Hepatocyte (in vitro differentiated cells): ENCODE measurements around the gene CRMP1. TPM values are rescaled to one million over a fixed set of nuclear protein-coding genes. Genes with fewer than 3 reads are reported as not detected.
"Not testable (repeated sequence)": the region's sequence is repeated elsewhere in the genome, so short reads cannot be mapped to it uniquely, and the experiment has no call there.

Experiments
- DNase-seq: peaks from one replicate; pipeline ENCODE4 v3.0.0-alpha.2; 2016; ENCODE audit warnings: low spot score
- H2AFZ ChIP-seq: fragments of 200-600 bp; sonication (generic); 2 replicates; pipeline ENCODE4 v1.6.0; 2016; ENCODE audit warnings: antibody characterized with exemption, mild to moderate bottlenecking
- H3K27ac ChIP-seq: fragments of 200-600 bp; sonication (generic); 2 replicates; pipeline ENCODE4 v1.5.1; 2016; ENCODE audit warnings: mild to moderate bottlenecking
- H3K27me3 ChIP-seq: fragments of 200-600 bp; sonication (generic); 2 replicates; pipeline ENCODE4 v1.6.1; 2016
- H3K36me3 ChIP-seq: fragments of 200-600 bp; sonication (generic); replicated peaks from 2 replicates; pipeline ENCODE4 v1.5.1; 2016; ENCODE audit warnings: low read depth; ENCODE audit not compliant: insufficient read depth
- H3K4me1 ChIP-seq: fragments of 200-600 bp; sonication (generic); 2 replicates; pipeline ENCODE4 v1.5.1; 2016; ENCODE audit warnings: mild to moderate bottlenecking, moderate library complexity; ENCODE audit not compliant: insufficient read depth
- H3K4me2 ChIP-seq: fragments of 200-600 bp; sonication (generic); 2 replicates; pipeline ENCODE4 v1.6.0; 2016
- H3K4me3 ChIP-seq: fragments of 200-600 bp; sonication (generic); 2 replicates; pipeline ENCODE4 v1.5.1; 2016; ENCODE audit warnings: mild to moderate bottlenecking
- H3K79me2 ChIP-seq: fragments of 200-600 bp; sonication (generic); 2 replicates; pipeline ENCODE4 v1.6.0; 2017; ENCODE audit warnings: mild to moderate bottlenecking
- H3K9me2 ChIP-seq: fragments of 200-600 bp; sonication (generic); replicated peaks from 2 replicates; pipeline ENCODE4 v1.6.0; 2017; ENCODE audit warnings: mild to moderate bottlenecking; ENCODE audit not compliant: insufficient read depth
- H3K9me3 ChIP-seq: fragments of 200-600 bp; sonication (generic); 2 replicates; pipeline ENCODE4 v1.5.1; 2016; ENCODE audit warnings: low read depth, mild to moderate bottlenecking
- H4K20me1 ChIP-seq: fragments of 200-600 bp; sonication (generic); 2 replicates; pipeline ENCODE4 v1.6.0; 2016; ENCODE audit warnings: mild to moderate bottlenecking; ENCODE audit not compliant: insufficient read depth, poor library complexity, severe bottlenecking
- EZH2 ChIP-seq: fragments of 200-600 bp; sonication (generic); IDR thresholded peaks from 2 replicates; pipeline ENCODE4 v1.6.1; 2016; ENCODE audit warnings: antibody characterized with exemption, mild to moderate bottlenecking, borderline replicate concordance
- EZH2phosphoT487 ChIP-seq: fragments of 200-600 bp; sonication (generic); IDR thresholded peaks from one replicate; pipeline ENCODE4 v1.6.1; 2018; ENCODE audit warnings: antibody characterized with exemption, mild to moderate bottlenecking, low read depth, moderate library complexity; ENCODE audit not compliant: unreplicated experiment, severe bottlenecking
- WGBS: methylation state at CpG from one replicate; pipeline ENCODE4 v1.1.6; 2016; ENCODE audit warnings: low lambda C conversion rate; ENCODE audit errors: missing lambda C conversion rate; 5-methylcytosine and 5-hydroxymethylcytosine counted together
- polyA plus RNA-seq: library from polyadenylated mRNA; unstranded; fragments of >200 nt; fragmentation: Nextera tagmentation; extraction: Ambion mirVana; gene quantifications from 2 replicates; pipeline ENCODE4 v1.2.1, GENCODE V29; 2016
- total RNA-seq: library from RNA; depleted of rRNA; stranded (reverse); fragments of >200 nt; gene quantifications from 2 replicates; pipeline ENCODE4 v1.2.3, GENCODE V29; 2014
- TF ChIP-seq, protein P1 (sequence below): fragments of 200-600 bp; sonication (generic); IDR thresholded peaks from 2 replicates; pipeline ENCODE4 v1.5.1; 2016; ENCODE audit warnings: antibody characterized with exemption, mild to moderate bottlenecking; ENCODE audit not compliant: poor library complexity

CRMP1 gene
- total and polyA plus RNA-seq, 2 experiments from 2014 or later, result 12.5 to 12.9 TPM

DNA sequence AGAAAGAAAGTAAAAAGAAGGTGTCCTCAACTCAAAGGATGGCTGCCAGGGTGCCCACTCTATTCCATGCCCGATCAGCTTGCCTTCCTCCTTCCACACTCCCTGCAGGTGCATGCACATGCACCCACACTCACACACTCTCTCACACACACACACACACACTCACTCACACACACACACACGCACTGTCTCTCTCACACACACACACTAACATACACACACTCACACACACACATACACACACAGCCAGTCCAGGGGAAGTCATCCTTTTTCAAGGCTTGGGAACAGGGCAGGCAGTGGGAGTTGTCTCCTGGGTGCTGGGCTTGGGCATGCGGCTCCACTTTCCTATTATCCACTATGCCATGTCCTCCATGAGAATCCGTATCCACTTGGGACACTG is 50.4 kb downstream of the CRMP1 start:
- Histone ChIP-seq H3K27ac (no peak overlapping the region), H2AFZ (no peak overlapping the region), H3K9me3 (no peaks in the 10 kb centered on the region), H4K20me1 (no peaks in the 10 kb centered on the region), H3K4me2 (no peak overlapping the region), H3K79me2 (no peaks in the 10 kb centered on the region), H3K36me3 (no peaks in the 10 kb centered on the region), H3K4me3 (no peak overlapping the region), H3K9me2 (no peaks in the 10 kb centered on the region), H3K27me3 (no peaks in the 10 kb centered on the region), H3K4me1 (peaks cover 7% of the 10 kb centered on the region)
- TF ChIP-seq EZH2phosphoT487 (no peak), EZH2 (no peak)
- TF ChIP-seq, protein P1, sequence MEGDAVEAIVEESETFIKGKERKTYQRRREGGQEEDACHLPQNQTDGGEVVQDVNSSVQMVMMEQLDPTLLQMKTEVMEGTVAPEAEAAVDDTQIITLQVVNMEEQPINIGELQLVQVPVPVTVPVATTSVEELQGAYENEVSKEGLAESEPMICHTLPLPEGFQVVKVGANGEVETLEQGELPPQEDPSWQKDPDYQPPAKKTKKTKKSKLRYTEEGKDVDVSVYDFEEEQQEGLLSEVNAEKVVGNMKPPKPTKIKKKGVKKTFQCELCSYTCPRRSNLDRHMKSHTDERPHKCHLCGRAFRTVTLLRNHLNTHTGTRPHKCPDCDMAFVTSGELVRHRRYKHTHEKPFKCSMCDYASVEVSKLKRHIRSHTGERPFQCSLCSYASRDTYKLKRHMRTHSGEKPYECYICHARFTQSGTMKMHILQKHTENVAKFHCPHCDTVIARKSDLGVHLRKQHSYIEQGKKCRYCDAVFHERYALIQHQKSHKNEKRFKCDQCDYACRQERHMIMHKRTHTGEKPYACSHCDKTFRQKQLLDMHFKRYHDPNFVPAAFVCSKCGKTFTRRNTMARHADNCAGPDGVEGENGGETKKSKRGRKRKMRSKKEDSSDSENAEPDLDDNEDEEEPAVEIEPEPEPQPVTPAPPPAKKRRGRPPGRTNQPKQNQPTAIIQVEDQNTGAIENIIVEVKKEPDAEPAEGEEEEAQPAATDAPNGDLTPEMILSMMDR, result no peak
- WGBS, result 93% methylated on average over 4 of the region's 4 CpGs
- no peak for DNase-seq

- H3K27ac ChIP-seq, result no peak overlapping the region
- H3K36me3 ChIP-seq, result no peaks in the 10 kb centered on the region
Measured at GRCh38 chr4:5839751-5840674, 52.9 kb downstream of the CRMP1 start.

DNA sequence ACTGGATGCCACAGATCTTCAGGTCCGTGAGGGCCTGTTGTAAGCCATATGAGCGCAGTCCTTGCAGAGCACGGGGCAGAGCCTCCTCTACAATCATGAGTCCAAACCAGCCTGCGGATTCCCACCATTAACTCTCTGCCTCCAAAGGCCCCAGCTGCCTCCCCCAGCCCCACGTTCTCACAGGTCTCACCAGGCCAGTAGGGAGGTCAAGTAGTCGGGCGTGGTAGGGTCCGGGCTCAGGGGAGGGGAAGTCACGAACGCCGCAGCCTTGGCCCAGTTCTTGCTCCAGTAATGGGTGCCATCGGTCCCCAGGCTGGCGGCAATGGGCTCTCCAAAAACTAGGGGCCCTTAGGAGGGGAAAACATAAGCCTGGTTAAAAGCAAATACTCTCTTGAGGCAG is 53.6 kb downstream of the CRMP1 start:
- H3K27ac ChIP-seq, result no peak overlapping the region
- 99% methylated on average over 13 of the region's 13 CpGs for WGBS

More at GRCh38 chr4:5839751-5840674, 52.9 kb downstream of the CRMP1 start:
- H4K20me1 ChIP-seq, result no peaks in the 10 kb centered on the region
- WGBS, result 91% methylated on average over 29 of the region's 30 CpGs
- no peak for TF ChIP-seq EZH2phosphoT487
- TF ChIP-seq EZH2, result no peak
- TF ChIP-seq, protein P1, result no peak
- H3K27me3 ChIP-seq, result no peaks in the 10 kb centered on the region
- DNase-seq, result no peak
- peaks cover 7% of the 10 kb centered on the region for H3K4me1 ChIP-seq
- no peak overlapping the region for H3K4me2 ChIP-seq
- H3K4me3 ChIP-seq, result no peak overlapping the region
- no peaks in the 10 kb centered on the region for H3K9me3 ChIP-seq
- H3K9me2 ChIP-seq, result no peaks in the 10 kb centered on the region
- no peaks in the 10 kb centered on the region for H3K79me2 ChIP-seq
- H2AFZ ChIP-seq, result no peak overlapping the region

DNA sequence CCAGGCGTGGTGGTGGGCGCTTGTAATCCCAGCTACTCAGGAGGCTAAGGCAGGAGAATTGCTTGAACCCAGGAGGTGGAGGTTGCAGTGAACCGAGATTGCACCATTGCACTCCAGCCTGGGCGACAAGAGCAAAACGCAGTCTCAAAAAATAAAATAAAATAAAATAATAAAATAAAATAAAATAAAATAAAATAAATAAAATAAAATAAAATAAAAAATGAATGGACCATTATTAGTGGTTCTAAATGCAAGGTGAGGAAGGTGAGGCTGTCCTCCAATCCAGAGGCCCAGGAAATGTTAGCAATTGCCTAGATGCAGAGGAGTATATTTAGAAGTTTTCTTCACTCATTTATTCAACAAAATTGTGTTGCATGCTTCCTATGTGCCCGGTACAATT is 55.4 kb downstream of the CRMP1 start:
- WGBS, result 88% methylated on average over 6 of the region's 6 CpGs

More for the DNA sequence above, 53.6 kb downstream of the CRMP1 start:
- no peaks in the 10 kb centered on the region for H3K79me2 ChIP-seq
- peaks cover 3% of the 10 kb centered on the region for H3K4me1 ChIP-seq
- H3K4me3 ChIP-seq, result no peak overlapping the region
- no peaks in the 10 kb centered on the region for H3K27me3 ChIP-seq
- no peak overlapping the region for H2AFZ ChIP-seq
- no peaks in the 10 kb centered on the region for H3K36me3 ChIP-seq
- TF ChIP-seq EZH2, result no peak
- TF ChIP-seq, protein P1, result no peak
- no peak for TF ChIP-seq EZH2phosphoT487
- no peak overlapping the region for H3K4me2 ChIP-seq
- DNase-seq, result no peak
- no peaks in the 10 kb centered on the region for H3K9me2 ChIP-seq
- H3K9me3 ChIP-seq, result no peaks in the 10 kb centered on the region
- H4K20me1 ChIP-seq, result no peaks in the 10 kb centered on the region

More for the DNA sequence above, 55.4 kb downstream of the CRMP1 start:
- not testable (repeated sequence) for H3K27ac ChIP-seq, DNase-seq, H3K9me2 ChIP-seq, H3K4me3 ChIP-seq, H3K27me3 ChIP-seq, H3K36me3 ChIP-seq, H3K4me1 ChIP-seq, H3K9me3 ChIP-seq, H3K4me2 ChIP-seq, H2AFZ ChIP-seq, H3K79me2 ChIP-seq, H4K20me1 ChIP-seq
